ENCODE data around the gene CCNT1. TPM values are rescaled to one million over a fixed set of nuclear protein-coding genes. Genes with fewer than 3 reads are reported as not detected.
"Not testable (repeated sequence)": the region's sequence is repeated elsewhere in the genome, so short reads cannot be mapped to it uniquely, and the experiment has no call there.

CCNT1 gene
- total and polyA plus RNA-seq, 2 experiments from 2014 or later: 5.5 to 19.3 TPM

DNA sequence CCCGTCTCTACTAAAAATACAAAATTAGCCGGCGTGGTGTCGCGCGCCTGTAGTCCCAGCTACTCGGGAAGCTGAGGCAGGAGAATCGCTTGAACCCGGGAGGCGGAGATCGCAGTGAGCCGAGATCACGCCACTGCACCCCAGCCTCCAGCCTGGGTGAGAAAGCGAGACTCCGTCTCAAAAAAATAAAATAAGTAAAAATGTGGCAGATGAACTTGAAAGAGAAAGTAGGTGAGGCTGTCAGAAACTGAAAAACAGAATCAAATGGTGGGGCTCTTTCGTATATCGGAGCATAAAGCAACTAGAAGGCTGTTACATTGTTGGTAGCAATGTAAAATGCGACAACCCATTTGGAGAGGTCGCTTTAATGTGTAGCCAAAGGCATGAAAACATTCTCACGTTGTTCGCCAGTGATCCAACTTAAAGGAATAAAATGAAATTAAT lies 767 bp upstream of the CCNT1 start:
- no peaks in the 10 kb centered on the region for H3K9me3 ChIP-seq (ENCODE audit: low read depth)
- peaks cover 41% of the 10 kb centered on the region for H3K79me2 ChIP-seq (ENCODE audit: insufficient read depth)
- H3K4me1 ChIP-seq (ENCODE audit: insufficient read depth): peaks cover 25% of the 10 kb centered on the region
- peak; percentile 38 for DNase-seq
- peak overlapping the region; percentile 92 for H3K27ac ChIP-seq
- peak overlapping the region; percentile 95 for H3K9ac ChIP-seq
- peaks cover 12% of the 10 kb centered on the region; the same call in 1 of the 2 replicates for H3K36me3 ChIP-seq (ENCODE audit: low read depth)
- H3K27me3 ChIP-seq (replicated peaks; ENCODE audit: insufficient read depth): no peaks in the 10 kb centered on the region
- TF ChIP-seq EZH2 (IDR thresholded peaks at IDR 0.05; ENCODE audit: insufficient read depth, poor library complexity, severe bottlenecking): no peak
- no peak for TF ChIP-seq EZH2phosphoT487 (IDR thresholded peaks at IDR 0.05; ENCODE audit: insufficient read depth, low read depth)
- peaks cover 26% of the 10 kb centered on the region for H3F3A ChIP-seq (ENCODE audit: insufficient read depth)
- in situ Hi-C loops (cut with MboI): no loop called here
- WGBS, 2 experiments (ENCODE audit: low coverage in 1 of 2, low lambda C conversion rate in 2 of 2, missing lambda C conversion rate in 2 of 2): 4% methylated on average over 21 of the region's 21 CpGs
- peak overlapping the region; percentile 87 for H3K4me3 ChIP-seq
- no peaks in the 10 kb centered on the region for H3K9me2 ChIP-seq (ENCODE audit: insufficient read depth)
- H3K4me2 ChIP-seq (ENCODE audit: unreplicated experiment): peak overlapping the region; percentile 69
- 0 out of 2 replicates have a peak, but pooled peaks cover 3% of the 10 kb centered on the region for H4K20me1 ChIP-seq (ENCODE audit: insufficient read depth)
- peak overlapping the region; percentile 91 for H2AFZ ChIP-seq

DNA sequence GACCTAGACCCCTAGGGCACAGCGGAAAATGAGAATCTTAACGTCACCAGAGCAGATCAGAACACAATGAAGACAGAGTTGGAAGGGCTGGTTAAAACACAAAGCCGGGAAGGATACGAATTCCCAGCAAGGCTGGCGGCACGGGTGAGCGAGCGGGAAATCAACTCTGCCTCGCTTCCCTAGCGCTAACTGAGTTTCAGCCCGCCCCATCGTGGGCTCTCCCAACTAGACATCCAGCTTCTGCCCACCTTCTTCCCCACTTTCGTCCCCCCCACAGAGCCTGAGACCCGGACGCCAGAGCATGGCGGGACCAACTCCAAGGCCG lies 377 bp downstream of the CCNT1 start:
- TF ChIP-seq EZH2 (IDR thresholded peaks at IDR 0.05; ENCODE audit: insufficient read depth, poor library complexity, severe bottlenecking) (no peak), EZH2phosphoT487 (IDR thresholded peaks at IDR 0.05; ENCODE audit: insufficient read depth, low read depth) (no peak)
- Histone ChIP-seq H3K9ac (peak overlapping the region; percentile 95), H3K4me2 (ENCODE audit: unreplicated experiment) (peak overlapping the region; percentile 96), H3F3A (ENCODE audit: insufficient read depth) (peaks cover 26% of the 10 kb centered on the region), H3K9me2 (ENCODE audit: insufficient read depth) (no peaks in the 10 kb centered on the region), H2AFZ (peak overlapping the region; percentile 67), H3K27me3 (replicated peaks; ENCODE audit: insufficient read depth) (no peaks in the 10 kb centered on the region), H3K36me3 (ENCODE audit: low read depth) (peaks cover 17% of the 10 kb centered on the region), H3K9me3 (ENCODE audit: low read depth) (no peaks in the 10 kb centered on the region), H3K79me2 (ENCODE audit: insufficient read depth) (peaks cover 52% of the 10 kb centered on the region), H3K27ac (peak overlapping the region; percentile 92), H4K20me1 (ENCODE audit: insufficient read depth) (0 out of 2 replicates have a peak, but pooled peaks cover 3% of the 10 kb centered on the region), H3K4me1 (ENCODE audit: insufficient read depth) (peaks cover 25% of the 10 kb centered on the region), H3K4me3 (peak overlapping the region; percentile 87)
- DNase-seq: no peak
- in situ Hi-C loops (cut with MboI): no loop called here
- 1% methylated on average over 17 of the region's 17 CpGs for WGBS, 2 experiments (ENCODE audit: low coverage in 1 of 2, low lambda C conversion rate in 2 of 2, missing lambda C conversion rate in 2 of 2)

DNA sequence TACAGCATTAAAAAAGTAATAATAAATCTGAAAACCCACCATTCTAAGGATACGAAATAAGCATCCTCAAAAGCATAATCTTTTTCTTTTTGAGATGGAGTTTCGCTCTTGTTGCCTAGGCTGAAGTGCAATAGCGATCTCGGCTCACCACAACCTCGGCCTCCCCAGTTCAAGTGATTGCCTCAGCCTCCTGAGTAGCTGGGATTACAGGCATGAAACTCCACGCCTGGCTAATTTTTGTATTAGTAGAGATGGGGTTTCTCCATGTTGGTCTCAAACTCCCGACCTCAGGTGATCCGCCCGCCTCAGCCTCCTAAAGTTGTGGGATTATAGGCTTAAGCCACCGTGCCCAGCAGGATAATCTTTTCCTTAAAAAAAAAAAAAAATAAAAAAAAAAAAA lies 4.3 kb downstream of the CCNT1 start:
- Histone ChIP-seq H3K4me3 (no peak overlapping the region), H3K4me1 (ENCODE audit: insufficient read depth) (peaks cover 25% of the 10 kb centered on the region), H3K79me2 (ENCODE audit: insufficient read depth) (peaks cover 92% of the 10 kb centered on the region), H3K9ac (no peak overlapping the region), H3K27me3 (replicated peaks; ENCODE audit: insufficient read depth) (no peaks in the 10 kb centered on the region), H3F3A (ENCODE audit: insufficient read depth) (peaks cover 11% of the 10 kb centered on the region), H3K27ac (no peak overlapping the region), H2AFZ (no peak overlapping the region), H3K36me3 (ENCODE audit: low read depth) (peaks cover 27% of the 10 kb centered on the region), H3K9me2 (ENCODE audit: insufficient read depth) (no peaks in the 10 kb centered on the region), H3K4me2 (ENCODE audit: unreplicated experiment) (no peak overlapping the region), H3K9me3 (ENCODE audit: low read depth) (no peaks in the 10 kb centered on the region), H4K20me1 (ENCODE audit: insufficient read depth) (0 out of 2 replicates have a peak, but pooled peaks cover 3% of the 10 kb centered on the region)
- no peak for DNase-seq
- in situ Hi-C loops (cut with MboI): no loop called here
- no peak for TF ChIP-seq EZH2phosphoT487 (IDR thresholded peaks at IDR 0.05; ENCODE audit: insufficient read depth, low read depth)
- no peak for TF ChIP-seq EZH2 (IDR thresholded peaks at IDR 0.05; ENCODE audit: insufficient read depth, poor library complexity, severe bottlenecking)
- WGBS, 2 experiments (ENCODE audit: low coverage in 1 of 2, low lambda C conversion rate in 2 of 2, missing lambda C conversion rate in 2 of 2): 97 to 98% methylated on average over 10 of the region's 10 CpGs

- peaks cover 94% of the 10 kb centered on the region for H3K79me2 ChIP-seq (ENCODE audit: insufficient read depth)
- H3K27me3 ChIP-seq (replicated peaks; ENCODE audit: insufficient read depth); H2AFZ ChIP-seq; H3K4me1 ChIP-seq (ENCODE audit: insufficient read depth); H3K9ac ChIP-seq; H3K9me3 ChIP-seq (ENCODE audit: low read depth); H3K4me2 ChIP-seq (ENCODE audit: unreplicated experiment); H3K4me3 ChIP-seq; H4K20me1 ChIP-seq (ENCODE audit: insufficient read depth); H3K9me2 ChIP-seq (ENCODE audit: insufficient read depth); DNase-seq; in situ Hi-C loops (cut with MboI); H3K27ac ChIP-seq; H3F3A ChIP-seq (ENCODE audit: insufficient read depth): not testable (repeated sequence)
- H3K36me3 ChIP-seq (ENCODE audit: low read depth): peaks cover 56% of the 10 kb centered on the region
- WGBS, 2 experiments (ENCODE audit: low coverage in 1 of 2, low lambda C conversion rate in 2 of 2, missing lambda C conversion rate in 2 of 2): 92 to 94% methylated on average over 7 of the region's 7 CpGs
Observed at GRCh38 chr12:48698822-48699221, 17.7 kb downstream of the CCNT1 start.

- Histone ChIP-seq H3K9me2 (ENCODE audit: insufficient read depth) (no peaks in the 10 kb centered on the region), H3K36me3 (ENCODE audit: low read depth) (peaks cover 64% of the 10 kb centered on the region), H3K4me2 (ENCODE audit: unreplicated experiment) (no peak overlapping the region), H2AFZ (no peak overlapping the region), H3K9me3 (ENCODE audit: low read depth) (no peaks in the 10 kb centered on the region), H3K9ac (no peak overlapping the region), H4K20me1 (ENCODE audit: insufficient read depth) (no peaks in the 10 kb centered on the region), H3K4me1 (ENCODE audit: insufficient read depth) (no peaks in the 10 kb centered on the region), H3K79me2 (ENCODE audit: insufficient read depth) (peaks cover 93% of the 10 kb centered on the region), H3K27ac (no peak overlapping the region), H3K27me3 (replicated peaks; ENCODE audit: insufficient read depth) (no peaks in the 10 kb centered on the region), H3K4me3 (no peak overlapping the region), H3F3A (ENCODE audit: insufficient read depth) (peaks cover 6% of the 10 kb centered on the region; the same call in 1 of the 2 replicates)
- 84 to 86% methylated on average over 5 of the region's 5 CpGs for WGBS, 2 experiments (ENCODE audit: low coverage in 1 of 2, low lambda C conversion rate in 2 of 2, missing lambda C conversion rate in 2 of 2)
- in situ Hi-C loops (cut with MboI): no loop called here
- TF ChIP-seq EZH2 (IDR thresholded peaks at IDR 0.05; ENCODE audit: insufficient read depth, poor library complexity, severe bottlenecking): no peak
- no peak for TF ChIP-seq EZH2phosphoT487 (IDR thresholded peaks at IDR 0.05; ENCODE audit: insufficient read depth, low read depth)
- DNase-seq: no peak
Observed at GRCh38 chr12:48696626-48697025, 19.9 kb downstream of the CCNT1 start.
